ENCODE results near the gene KLK14. TPM values are rescaled to one million over a fixed set of nuclear protein-coding genes. Genes with fewer than 3 reads are reported as not detected.

KLK14 gene
- total and polyA plus RNA-seq, 2 experiments from 2014 or later, result 0.42 TPM; not detected in 1

GRCh38 chr19:51097166-51097738 is 14.6 kb upstream of the KLK14 start:
- no peaks in the 10 kb centered on the region; the same call in 1 of the 2 replicates for H3K27me3 ChIP-seq (ENCODE audit: insufficient read depth)
- TF ChIP-seq JUNB (IDR thresholded peaks at IDR 0.05; ENCODE audit: unreplicated experiment) (no peak), REST (IDR thresholded peaks at IDR 0.05; ENCODE audit: unreplicated experiment) (no peak), CTCF (conservative IDR thresholded peaks at IDR 0.05; ENCODE audit: low read depth in 2 of 2) (peak; percentile 64 to 85)
- Mint-ChIP-seq H3K9me3 (peaks cover 4% of the 10 kb centered on the region; the same call in 1 of the 3 replicates), H3K4me1 (peaks cover 19% of the 10 kb centered on the region), H3K27me3 (ENCODE audit: insufficient read depth, low read depth, poor library complexity) (peaks cover 13% of the 10 kb centered on the region), H3K4me3 (no peak overlapping the region; the same call in 2 of the 3 replicates), H3K27ac (no peak overlapping the region), H3K36me3 (ENCODE audit: low read depth) (peaks cover 5% of the 10 kb centered on the region; the same call in 1 of the 3 replicates)
- no peaks in the 10 kb centered on the region for H3K79me2 ChIP-seq (replicated peaks; ENCODE audit: insufficient read depth)
- no peaks in the 10 kb centered on the region for H3K9me2 ChIP-seq (ENCODE audit: insufficient read depth)
- H3K36me3 ChIP-seq (ENCODE audit: insufficient read depth), result no peaks in the 10 kb centered on the region
- peaks cover 12% of the 10 kb centered on the region for H3K4me1 ChIP-seq (ENCODE audit: insufficient read depth)
- no peak overlapping the region for H3K4me2 ChIP-seq
- no peak overlapping the region for H3K4me3 ChIP-seq
- H3K27ac ChIP-seq (ENCODE audit: low read depth), result 0 out of 2 replicates have a peak overlapping the region, but pooled peaks have one; percentile 26
- peaks cover 5% of the 10 kb centered on the region; the same call in 1 of the 2 replicates for H3F3A ChIP-seq (replicated peaks; ENCODE audit: low read depth)
- ATAC-seq, result peak; percentile 65
- peak; percentile 83 for DNase-seq (ENCODE audit: low spot score)
- no peak overlapping the region for H2AFZ ChIP-seq
- H4K20me1 ChIP-seq (replicated peaks; ENCODE audit: insufficient read depth), result no peaks in the 10 kb centered on the region

GRCh38 chr19:51096473-51097165 is 13.9 kb upstream of the KLK14 start:
- no peaks in the 10 kb centered on the region for H4K20me1 ChIP-seq (replicated peaks; ENCODE audit: insufficient read depth)
- no peaks in the 10 kb centered on the region for H3K79me2 ChIP-seq (replicated peaks; ENCODE audit: insufficient read depth)
- no peak overlapping the region for H3K27ac Mint-ChIP-seq
- 0 out of 2 replicates have a peak overlapping the region, but pooled peaks have one; percentile 26 for H3K27ac ChIP-seq (ENCODE audit: low read depth)
- ATAC-seq (no peak), DNase-seq (ENCODE audit: low spot score) (peak; percentile 57)
- H3K27me3 ChIP-seq (ENCODE audit: insufficient read depth), result no peaks in the 10 kb centered on the region; the same call in 1 of the 2 replicates
- peaks cover 13% of the 10 kb centered on the region for H3K27me3 Mint-ChIP-seq (ENCODE audit: insufficient read depth, low read depth, poor library complexity)
- H3K4me3 ChIP-seq, result no peak overlapping the region
- peaks cover 4% of the 10 kb centered on the region; the same call in 1 of the 3 replicates for H3K9me3 Mint-ChIP-seq
- no peak overlapping the region for H3K4me2 ChIP-seq
- H2AFZ ChIP-seq, result no peak overlapping the region
- peaks cover 5% of the 10 kb centered on the region; the same call in 1 of the 3 replicates for H3K36me3 Mint-ChIP-seq (ENCODE audit: low read depth)
- no peaks in the 10 kb centered on the region for H3K9me2 ChIP-seq (ENCODE audit: insufficient read depth)
- no peak overlapping the region; the same call in 2 of the 3 replicates for H3K4me3 Mint-ChIP-seq
- H3K4me1 ChIP-seq (ENCODE audit: insufficient read depth), result peaks cover 12% of the 10 kb centered on the region
- H3K36me3 ChIP-seq (ENCODE audit: insufficient read depth), result no peaks in the 10 kb centered on the region
- TF ChIP-seq CTCF (conservative IDR thresholded peaks at IDR 0.05; ENCODE audit: low read depth in 2 of 2), result peak; percentile 48 to 65; a peak in 3 of 4 replicates
- TF ChIP-seq ETS1 (IDR thresholded peaks at IDR 0.05), result no peak
- TF ChIP-seq CREB1 (CRISPR knock-in tag; IDR thresholded peaks at IDR 0.05; ENCODE audit: low read depth), result no peak
- peaks cover 5% of the 10 kb centered on the region; the same call in 1 of the 2 replicates for H3F3A ChIP-seq (replicated peaks; ENCODE audit: low read depth)
- peaks cover 24% of the 10 kb centered on the region for H3K4me1 Mint-ChIP-seq
